ENCODE measurements around the gene TBC1D4.
"Not testable (repeated sequence)": the region's sequence is repeated elsewhere in the genome, so short reads cannot be mapped to it uniquely, and the experiment has no call there.

Gene TBC1D4

DNA sequence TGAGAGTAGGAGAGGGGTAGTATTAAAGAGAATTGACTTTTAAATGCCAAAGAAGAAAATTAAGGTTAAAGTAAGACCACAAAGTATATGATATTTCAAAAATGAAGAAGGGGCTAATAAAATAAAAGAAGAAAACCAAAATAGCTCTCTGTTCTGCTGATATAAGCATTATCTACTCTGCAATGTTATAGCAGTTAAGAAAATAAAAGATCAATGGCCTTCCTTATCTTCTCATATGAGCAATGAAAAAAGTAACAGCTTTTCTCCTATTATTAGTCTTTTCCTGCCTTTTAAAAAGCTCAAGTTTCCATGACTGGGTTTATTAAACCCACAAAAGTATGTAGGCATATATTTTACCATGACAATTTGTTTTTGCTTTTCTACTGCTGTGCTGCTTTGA is 126.4 kb downstream of the TBC1D4 start:
- no peak for DNase-seq

- no peak for DNase-seq
These were observed 128.2 kb downstream of the TBC1D4 start for GRCh38 chr13:75353781-75354193.

GRCh38 chr13:75352641-75353327 is 129.2 kb downstream of the TBC1D4 start:
- DNase-seq = no peak

GRCh38 chr13:75351538-75351937 is 130.4 kb downstream of the TBC1D4 start:
- DNase-seq = not testable (repeated sequence)

DNA sequence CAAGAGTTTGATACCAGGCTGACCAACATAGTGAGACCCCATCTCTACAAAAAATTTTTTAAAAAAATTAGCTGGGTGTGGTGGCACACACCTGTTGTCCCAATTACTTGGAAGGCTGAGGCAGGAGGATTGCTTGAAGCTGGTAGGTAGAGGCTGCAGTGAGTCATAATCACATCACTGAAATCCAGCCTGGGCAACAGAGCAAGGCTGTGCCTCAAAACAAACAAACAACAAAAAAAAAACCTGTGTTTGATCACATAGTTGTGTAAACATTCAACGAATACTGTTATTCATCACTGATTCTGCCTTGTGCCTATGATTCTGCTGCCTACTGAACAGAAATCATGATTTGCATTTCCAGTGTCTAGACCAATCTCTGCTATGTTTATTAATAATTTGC is 134.0 kb downstream of the TBC1D4 start:
- no peak for DNase-seq

- no peak for DNase-seq
These were observed 134.5 kb downstream of the TBC1D4 start for GRCh38 chr13:75347457-75347856.

DNA sequence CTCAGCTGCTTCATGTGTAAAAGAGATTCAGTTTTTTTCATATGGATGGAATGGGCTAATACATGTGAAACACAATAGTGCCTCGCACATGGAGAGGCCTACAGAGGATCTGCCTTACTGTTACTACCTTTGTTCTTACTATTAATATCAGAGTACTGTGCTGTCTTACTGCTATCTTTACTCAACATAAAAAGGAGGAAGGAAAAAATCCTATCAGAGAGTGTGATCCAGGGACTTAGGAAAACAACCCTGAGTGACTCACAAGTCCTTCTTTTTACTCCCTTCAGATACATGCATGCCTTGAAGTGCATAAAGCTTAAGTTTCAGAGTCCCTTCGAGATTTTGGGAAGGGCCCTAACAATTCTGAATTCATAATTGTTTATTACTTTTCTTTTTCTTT is 136.8 kb downstream of the TBC1D4 start:
- no peak for DNase-seq

DNA sequence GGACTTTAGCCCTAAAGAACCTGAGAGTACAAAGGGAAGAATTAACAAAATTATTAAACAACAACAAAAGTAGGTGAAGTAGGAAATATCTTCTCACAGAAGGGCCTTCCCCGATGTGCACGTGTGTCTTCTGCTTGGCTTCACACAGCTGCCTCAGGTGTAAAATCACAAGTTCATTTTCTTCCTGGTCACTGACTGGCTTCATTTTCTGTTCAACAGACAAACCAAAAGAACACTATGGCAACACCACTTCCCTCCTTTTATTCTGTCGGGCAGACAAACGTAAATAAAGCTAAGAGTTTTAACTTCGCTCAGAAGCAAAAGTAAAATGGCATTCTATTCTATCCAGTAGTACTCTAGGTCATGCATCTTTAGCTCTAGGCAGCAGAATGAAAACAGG is 140.9 kb downstream of the TBC1D4 start:
- no peak for DNase-seq

- no peak for DNase-seq
These were observed 142.2 kb downstream of the TBC1D4 start for GRCh38 chr13:75339635-75340374.

DNA sequence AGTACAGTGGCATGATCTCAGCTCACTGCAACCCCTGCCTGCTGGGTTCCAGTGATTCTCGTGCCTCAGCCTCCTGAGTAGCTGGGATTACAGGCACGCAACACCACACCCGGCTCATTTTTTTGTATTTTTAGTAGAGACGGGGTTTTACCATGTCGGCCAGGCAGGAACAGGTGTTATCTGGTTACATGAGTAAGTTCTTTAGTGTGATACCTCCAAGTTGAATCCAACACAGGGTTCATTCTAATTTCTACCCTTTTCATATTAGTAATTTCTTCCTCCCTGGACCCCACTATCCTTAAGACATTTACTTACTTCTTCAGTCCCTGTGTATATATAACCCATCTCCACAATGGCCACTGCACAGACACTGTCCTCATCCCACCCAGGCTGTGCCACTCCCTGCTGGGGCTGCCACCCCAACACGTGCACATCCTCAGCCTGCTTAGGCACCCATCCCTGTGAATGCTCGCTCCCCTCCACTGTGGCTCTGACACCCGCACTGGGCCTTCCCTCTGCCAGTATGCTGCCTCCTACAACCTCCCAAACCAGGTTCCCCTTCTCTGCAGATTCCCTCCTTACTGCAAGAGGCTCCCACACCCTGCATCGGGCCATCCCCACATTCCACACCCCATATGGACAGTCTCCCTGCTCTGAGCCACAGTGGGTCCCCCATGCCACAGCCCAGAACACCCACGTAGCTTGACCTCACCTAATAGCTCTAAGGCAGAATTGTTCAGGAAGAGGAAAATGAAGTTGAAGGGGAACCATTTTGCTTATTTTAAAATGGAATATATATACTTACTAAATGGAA is 147.1 kb downstream of the TBC1D4 start:
- DNase-seq = no peak

DNA sequence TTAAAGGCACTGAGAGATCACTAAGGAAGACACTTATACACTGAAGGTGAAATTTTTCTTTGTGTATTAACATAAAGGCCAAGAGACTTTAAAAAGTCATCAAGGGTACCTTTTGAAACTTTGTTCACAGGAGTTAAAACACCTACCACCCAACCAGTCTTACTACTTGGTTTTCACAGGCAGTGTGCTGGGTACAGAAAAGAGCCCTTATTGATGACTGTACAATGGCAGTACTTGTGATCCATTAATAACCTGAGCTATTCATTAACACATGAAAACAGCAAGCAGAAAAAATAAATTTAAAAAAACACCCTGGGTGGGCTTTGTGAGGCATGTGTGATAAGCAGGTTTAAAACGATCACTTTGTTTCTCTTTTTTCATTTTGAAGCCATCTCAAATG is 148.9 kb downstream of the TBC1D4 start:
- no peak for DNase-seq

- DNase-seq = no peak
These were observed 150.1 kb downstream of the TBC1D4 start for GRCh38 chr13:75331792-75332349.

- no peak for DNase-seq
These were observed 151.2 kb downstream of the TBC1D4 start for GRCh38 chr13:75330770-75331169.

DNA sequence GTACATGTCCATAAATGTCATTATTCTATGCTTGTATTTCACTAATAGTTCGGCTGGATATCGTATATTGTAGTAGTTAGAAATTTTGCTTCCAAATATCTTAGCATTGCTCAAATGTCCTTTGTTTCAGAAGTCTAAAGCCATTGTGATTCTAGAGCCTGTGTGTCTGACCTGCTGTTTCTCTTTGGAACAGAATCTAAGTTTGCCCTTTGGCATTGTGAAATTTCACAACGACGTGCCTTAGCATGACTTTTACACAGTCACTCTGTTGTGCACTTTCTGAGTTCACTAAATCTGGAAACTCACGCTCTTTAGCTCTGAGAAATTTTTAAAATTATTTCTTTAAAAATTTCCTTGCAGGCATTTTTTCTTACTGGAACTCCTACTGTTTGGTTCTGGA is 152.2 kb downstream of the TBC1D4 start:
- no peak for DNase-seq

DNA sequence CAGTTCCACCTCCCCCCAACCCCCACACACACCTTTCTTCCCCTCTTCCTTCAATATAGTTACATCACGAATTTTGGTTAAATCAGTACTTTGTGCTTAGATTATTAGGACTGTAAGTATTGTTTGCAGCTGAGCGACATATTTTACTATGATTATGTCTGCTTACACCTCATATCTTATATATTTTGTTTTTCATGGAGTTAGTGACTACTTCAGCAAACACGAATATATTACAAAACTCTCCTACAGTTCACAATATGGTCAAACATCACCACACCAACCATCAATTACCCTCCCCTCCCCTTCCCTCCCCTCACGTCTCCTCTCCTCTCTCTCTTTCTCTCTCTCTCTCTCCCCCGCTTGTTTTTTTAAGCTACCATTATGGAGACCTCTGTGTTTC is 152.9 kb downstream of the TBC1D4 start:
- DNase-seq = no peak

DNA sequence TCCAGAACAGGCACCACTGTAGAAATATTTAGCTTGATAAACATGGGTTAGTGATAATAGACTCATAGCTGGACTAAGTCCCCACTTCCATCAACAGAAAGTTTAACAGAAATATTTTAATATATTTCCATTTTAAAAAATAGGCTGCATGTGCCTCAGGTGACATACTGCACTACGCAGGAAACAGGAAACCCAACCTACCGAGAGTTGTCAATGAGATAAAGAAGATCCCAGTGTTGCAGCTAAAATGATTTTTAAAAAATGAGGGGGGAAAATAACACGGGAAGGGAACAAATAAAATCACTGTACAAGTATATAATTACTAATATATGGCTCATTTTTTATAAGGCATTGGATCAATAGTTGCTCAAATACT is 154.8 kb downstream of the TBC1D4 start:
- DNase-seq = no peak

DNA sequence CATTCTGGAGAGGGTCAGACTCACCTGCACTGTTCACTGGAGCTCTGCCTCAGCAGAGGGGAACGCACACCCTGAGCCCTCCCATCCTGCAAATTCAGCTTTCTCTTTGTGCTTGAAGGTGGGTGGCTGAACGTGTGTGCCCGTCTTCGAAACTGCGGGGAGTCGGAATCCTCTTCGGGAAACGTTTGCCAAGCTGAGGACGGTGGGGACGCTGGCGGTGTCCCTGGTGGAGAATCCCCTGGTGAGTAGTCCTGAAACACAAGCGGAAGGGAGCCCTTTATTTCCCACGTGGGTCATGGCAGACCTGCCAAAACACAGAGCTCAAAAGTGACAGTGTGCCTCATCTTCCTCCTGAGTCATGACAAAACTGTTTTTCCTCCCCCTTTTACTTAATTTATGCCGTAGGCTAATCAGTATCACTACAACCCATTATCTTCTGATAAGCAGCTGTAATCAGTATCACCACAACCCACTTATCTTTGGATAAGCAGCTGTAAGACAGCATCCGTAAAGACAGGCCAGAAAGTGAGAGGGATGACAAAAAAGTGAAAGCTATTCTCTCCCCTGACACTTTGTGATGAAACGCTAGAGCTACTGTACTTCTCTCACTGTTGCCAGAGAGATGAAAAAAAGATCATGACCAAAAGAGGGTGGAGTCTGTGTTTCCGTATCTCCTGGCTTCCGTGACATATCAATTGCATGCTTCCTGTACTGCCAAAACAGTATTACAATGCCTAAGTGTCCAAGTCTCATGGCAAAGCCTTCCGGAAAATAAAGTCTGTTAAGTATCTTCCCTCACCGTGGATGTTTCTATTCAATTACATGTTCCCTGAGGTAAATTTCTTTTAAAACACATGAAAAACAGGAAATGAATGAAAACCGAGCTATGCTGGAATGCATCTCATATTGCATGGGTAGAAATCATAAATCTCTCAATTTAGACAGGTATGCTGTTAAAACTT is 155.5 kb downstream of the TBC1D4 start:
- no peak for DNase-seq

DNA sequence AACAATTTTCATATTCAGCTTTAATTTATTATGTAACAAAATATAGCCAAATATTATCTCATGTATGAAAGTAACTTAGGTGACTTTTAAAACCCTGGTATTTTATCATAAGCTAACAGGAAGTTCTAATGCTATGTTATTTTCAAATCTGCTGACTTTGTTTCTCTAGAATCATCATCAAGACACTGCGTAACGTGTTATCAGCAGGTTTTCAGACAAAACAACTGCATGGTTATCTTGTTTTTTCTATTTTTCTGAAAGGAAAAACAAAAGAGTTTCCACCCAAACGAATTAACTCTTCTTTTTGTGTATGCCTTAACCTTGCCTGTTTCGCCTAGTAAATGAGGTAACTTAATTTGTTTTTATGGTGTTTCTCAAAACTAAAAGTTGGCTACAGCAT is 156.3 kb downstream of the TBC1D4 start:
- no peak for DNase-seq

- no peak for DNase-seq
These were observed 157.5 kb downstream of the TBC1D4 start for GRCh38 chr13:75324413-75324940.

DNA sequence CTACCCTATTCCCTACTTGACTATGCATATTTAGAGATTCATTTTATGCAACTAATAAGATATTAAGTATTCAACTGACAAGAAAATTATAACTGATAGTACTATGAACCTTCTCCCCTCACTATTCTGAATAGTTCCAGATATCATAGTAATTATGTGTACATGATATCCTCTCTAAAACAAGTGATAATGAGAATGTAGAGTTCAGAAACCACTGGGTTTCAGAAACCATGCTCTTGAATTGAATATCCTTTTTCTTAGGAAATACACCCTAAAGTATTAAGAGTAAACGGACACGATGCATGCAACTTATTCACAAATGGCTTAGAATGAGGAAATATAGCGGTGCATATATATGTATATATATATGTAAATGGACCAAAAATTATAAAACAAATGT is 160.9 kb downstream of the TBC1D4 start:
- DNase-seq = no peak

GRCh38 chr13:75319254-75319653 is 162.7 kb downstream of the TBC1D4 start:
- no peak for DNase-seq
